ENCODE measurements around the gene PRTG.

- TF ChIP-seq CTCF (IDR thresholded peaks at IDR 0.05; ENCODE audit: extremely low read depth in 1 of 2, insufficient read depth in 1 of 2, low read depth in 1 of 2, low read length in 2 of 2): no peak
- TF ChIP-seq EZH2 (IDR thresholded peaks at IDR 0.05; ENCODE audit: borderline replicate concordance, low read depth, low read length, severe bottlenecking): no peak
- no peak for TF ChIP-seq POLR2AphosphoS5 (IDR thresholded peaks at IDR 0.05; ENCODE audit: insufficient read depth, low read depth, low read length)
- no peak for TF ChIP-seq POLR2A (IDR thresholded peaks at IDR 0.05; ENCODE audit: low read depth, low read length)
- no peak for TF ChIP-seq MAX (IDR thresholded peaks at IDR 0.05; ENCODE audit: insufficient read depth, insufficient read length)
- TF ChIP-seq MYC (IDR thresholded peaks at IDR 0.05; ENCODE audit: low read depth, low read length): no peak
These were observed 153.7 kb downstream of the PRTG start for GRCh38 chr15:55589287-55589686.

Data from endothelial cell of umbilical vein (primary cell).